Mucosa of descending colon (tissue), 3 donors: Measurements from ENCODE around the gene C6orf136. TPM values are rescaled to one million over a fixed set of nuclear protein-coding genes. Genes with fewer than 3 reads are reported as not detected.

Source experiments
- ATAC-seq: fragments of 200-7000 bp; cut with Tn5 transposase; one replicate; pipeline ENCODE4 v1.9.1; 2020; ENCODE audit warnings: mild to moderate bottlenecking, moderate library complexity
- DNase-seq, 3 donors: peaks; one replicate each; pipeline ENCODE4 v3.0.0-alpha.2; 2020
- H3K36me3 ChIP-seq: fragments of 200-600 bp; one replicate; pipeline ENCODE4 v1.8.0; 2021; ENCODE audit warnings: low read depth, mild to moderate bottlenecking
- H3K4me1 ChIP-seq: fragments of 200-600 bp; one replicate; pipeline ENCODE4 v1.8.0; 2021; ENCODE audit warnings: low read depth, mild to moderate bottlenecking
- H3K4me3 ChIP-seq: fragments of 200-600 bp; one replicate; pipeline ENCODE4 v1.8.0; 2021; ENCODE audit warnings: mild to moderate bottlenecking
- H3K9me3 ChIP-seq: fragments of 200-600 bp; one replicate; pipeline ENCODE4 v1.8.0; 2021; ENCODE audit warnings: mild to moderate bottlenecking
- intact Hi-C, 2 donors: fragments of 100-400 bp; cut with DNase I in 1 of 2; cut with micrococcal nuclease in 1 of 2; formaldehyde crosslinking; loops; one replicate each; pipeline versions ENCODE4 v1.11.0 to v1.11.1; 2022; cut with DNase I, micrococcal nuclease
- total RNA-seq, 3 donors: library from RNA; stranded (reverse); fragmentation: NEBNext Ultra II Directional in 2 of 3; extraction: Animal tissue kit (Norgen Biotek cat#: 25700) in 2 of 3; gene quantifications; one replicate each; pipeline versions ENCODE4 v1.2.1 to v1.2.4, GENCODE V29; 2021 to 2023
- TF ChIP-seq, protein P1 (sequence below): fragments of 200-600 bp; IDR thresholded peaks from one replicate; pipeline ENCODE4 v1.8.0; 2022; ENCODE audit warnings: antibody characterized with exemption, mild to moderate bottlenecking
- donor health status: DM: no; HTN: no; CAD: no; lungs with moderate emphysema.
- donor health status: DM: no; HTN: no; CAD: no.
- donor health status: DM: no; HTN: yes; CAD: no.

The C6orf136 gene
- total RNA-seq, 3 donors from 2014 or later: 46.5 to 88.8 (median 61.8) TPM

DNA sequence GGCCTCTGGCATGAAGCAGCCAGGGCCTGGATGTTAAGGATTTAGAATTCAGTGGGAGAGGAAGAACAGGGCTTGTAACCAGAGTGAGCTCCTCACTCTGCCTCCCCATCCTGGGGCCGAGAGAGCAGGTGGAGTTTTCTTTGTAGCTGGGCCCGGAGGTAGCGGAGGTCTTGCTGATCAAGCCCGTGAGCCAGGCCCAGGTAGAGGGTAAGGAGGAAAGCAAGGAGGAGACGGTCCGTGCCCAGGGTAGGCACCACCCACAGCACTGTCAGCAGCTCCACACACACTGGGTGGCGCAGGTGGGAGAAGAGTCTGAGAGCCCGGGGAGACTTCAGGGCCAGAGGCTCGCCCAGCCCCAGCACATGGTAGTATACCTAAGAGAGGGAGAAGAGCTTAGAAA is 41.6 kb downstream of the C6orf136 start:
- H3K9me3 ChIP-seq: no peaks in the 10 kb centered on the region
- H3K4me1 ChIP-seq: peaks cover 21% of the 10 kb centered on the region
- intact Hi-C loops: no loop called here
- no peak overlapping the region for H3K4me3 ChIP-seq
- ATAC-seq (no peak), DNase-seq (peak in 1 of 3 donors; percentile 68)
- H3K36me3 ChIP-seq: no peaks in the 10 kb centered on the region
- TF ChIP-seq, protein P1, sequence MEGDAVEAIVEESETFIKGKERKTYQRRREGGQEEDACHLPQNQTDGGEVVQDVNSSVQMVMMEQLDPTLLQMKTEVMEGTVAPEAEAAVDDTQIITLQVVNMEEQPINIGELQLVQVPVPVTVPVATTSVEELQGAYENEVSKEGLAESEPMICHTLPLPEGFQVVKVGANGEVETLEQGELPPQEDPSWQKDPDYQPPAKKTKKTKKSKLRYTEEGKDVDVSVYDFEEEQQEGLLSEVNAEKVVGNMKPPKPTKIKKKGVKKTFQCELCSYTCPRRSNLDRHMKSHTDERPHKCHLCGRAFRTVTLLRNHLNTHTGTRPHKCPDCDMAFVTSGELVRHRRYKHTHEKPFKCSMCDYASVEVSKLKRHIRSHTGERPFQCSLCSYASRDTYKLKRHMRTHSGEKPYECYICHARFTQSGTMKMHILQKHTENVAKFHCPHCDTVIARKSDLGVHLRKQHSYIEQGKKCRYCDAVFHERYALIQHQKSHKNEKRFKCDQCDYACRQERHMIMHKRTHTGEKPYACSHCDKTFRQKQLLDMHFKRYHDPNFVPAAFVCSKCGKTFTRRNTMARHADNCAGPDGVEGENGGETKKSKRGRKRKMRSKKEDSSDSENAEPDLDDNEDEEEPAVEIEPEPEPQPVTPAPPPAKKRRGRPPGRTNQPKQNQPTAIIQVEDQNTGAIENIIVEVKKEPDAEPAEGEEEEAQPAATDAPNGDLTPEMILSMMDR: no peak

DNA sequence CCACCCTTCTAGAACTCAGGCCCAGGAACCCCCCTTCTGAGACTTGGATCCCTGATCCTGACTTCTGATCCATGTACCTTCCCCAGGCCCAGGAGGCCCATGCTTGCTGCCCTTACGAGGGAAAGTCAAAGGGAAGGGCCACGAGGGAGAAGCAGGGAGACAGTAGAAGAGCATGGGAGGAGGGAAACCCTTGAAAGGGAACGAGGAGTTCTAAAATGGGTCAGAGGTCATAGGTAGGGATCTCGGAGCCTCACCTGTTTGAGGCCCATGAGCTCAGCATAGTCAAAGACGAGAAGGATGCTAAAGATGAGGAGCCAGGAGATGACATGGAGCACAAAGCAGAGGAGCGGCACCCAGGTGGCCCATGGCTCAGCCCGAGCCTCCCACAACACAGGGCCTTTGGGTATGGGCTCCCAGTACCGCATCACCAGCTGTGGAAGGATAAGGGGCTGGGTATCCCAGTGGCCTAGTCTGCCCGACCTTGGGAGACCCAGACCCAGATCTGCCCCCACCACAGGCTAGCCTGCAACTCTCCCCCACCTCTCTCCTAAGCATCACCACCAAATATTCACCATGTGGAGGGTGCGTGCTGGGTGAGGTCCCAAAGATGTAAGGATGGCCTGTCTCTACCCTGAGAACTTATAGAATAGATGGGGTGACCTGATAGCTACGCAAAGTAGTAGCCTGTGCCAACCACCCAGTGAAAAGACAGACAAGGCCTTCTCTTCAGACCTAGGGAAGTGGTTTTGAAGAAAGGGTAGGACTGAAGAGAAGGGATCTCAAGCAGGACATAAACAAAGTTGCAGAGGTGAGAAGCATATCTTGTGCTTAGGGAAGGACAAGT is 42.3 kb downstream of the C6orf136 start:
- peaks cover 21% of the 10 kb centered on the region for H3K4me1 ChIP-seq
- intact Hi-C loops: no loop called here
- no peak for ATAC-seq
- no peak overlapping the region for H3K4me3 ChIP-seq
- no peaks in the 10 kb centered on the region for H3K36me3 ChIP-seq
- H3K9me3 ChIP-seq: no peaks in the 10 kb centered on the region
- DNase-seq: peak in 1 of 3 donors; percentile 54
- TF ChIP-seq, protein P1: no peak

DNA sequence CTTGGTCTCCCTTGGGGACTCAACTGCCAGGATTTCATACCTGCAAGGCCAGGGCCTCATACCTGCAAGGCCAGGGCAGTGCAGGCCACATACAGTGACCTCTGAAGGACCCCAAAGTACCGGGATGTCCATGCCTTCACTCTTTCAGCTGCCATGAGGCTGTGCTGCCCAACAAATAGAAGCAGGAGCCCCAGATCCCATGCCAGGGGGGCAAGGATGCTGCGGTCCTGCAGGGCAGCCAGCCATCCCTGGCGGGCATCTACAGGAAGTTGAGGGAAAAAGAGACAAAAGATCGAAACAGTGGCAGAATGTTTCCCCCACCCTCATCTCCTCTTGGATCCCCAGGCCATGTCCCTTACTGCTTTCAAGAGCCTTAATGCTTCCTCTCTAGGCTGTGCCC is 43.1 kb downstream of the C6orf136 start:
- H3K36me3 ChIP-seq: no peaks in the 10 kb centered on the region
- peaks cover 21% of the 10 kb centered on the region for H3K4me1 ChIP-seq
- intact Hi-C loops: no loop called here
- no peak for ATAC-seq
- TF ChIP-seq, protein P1: no peak
- H3K9me3 ChIP-seq: no peaks in the 10 kb centered on the region
- DNase-seq: peak in 2 of 3 donors; percentile 38 to 49
- H3K4me3 ChIP-seq: no peak overlapping the region

DNA sequence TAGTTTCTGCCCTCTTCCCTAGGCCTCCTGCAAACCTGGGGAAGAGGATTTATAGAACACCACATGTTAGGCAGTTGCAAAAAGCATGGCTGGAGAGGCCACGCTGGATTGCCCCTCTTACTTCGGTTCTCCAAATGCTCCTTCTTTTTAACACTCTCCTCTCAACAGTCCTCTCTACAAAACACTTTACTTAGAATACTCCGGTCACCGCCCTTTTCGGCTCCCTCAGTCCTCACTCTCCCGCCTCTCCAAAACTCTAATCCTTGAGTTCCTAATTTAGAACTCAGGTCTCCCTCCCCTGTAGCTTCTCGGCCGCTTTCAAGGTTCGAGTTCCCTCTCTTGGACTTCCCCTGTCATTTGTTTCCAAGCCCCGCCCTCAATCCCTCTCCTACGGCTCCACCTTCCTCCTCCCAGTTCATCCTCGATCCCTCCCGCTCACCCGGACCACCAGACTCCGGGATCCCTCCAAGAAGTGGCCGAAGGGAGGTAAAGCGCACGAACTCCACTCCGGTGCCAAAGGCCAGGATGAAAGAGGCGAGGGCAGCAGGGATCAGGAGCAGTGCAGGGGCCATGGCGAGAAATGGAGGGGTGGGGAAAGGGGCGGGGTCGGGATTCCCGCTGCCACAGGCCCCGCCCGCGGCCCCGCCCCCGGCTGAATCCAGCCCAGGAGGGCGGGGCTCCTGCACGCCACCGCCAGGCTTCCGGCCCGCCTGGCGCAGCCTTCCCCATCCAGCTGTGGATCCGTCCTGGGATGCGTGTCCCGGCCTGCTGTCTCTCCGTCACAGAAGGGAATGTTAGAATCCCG is 43.7 kb downstream of the C6orf136 start, which contains the start of gene NRM:
NRM (minus strand) TSS at position 582 of the 805 bp plus-strand sequence; CDS start at position 572, 10 bp downstream.
- DNase-seq: peak; percentile 89 to 94 (median 90)
- TF ChIP-seq, protein P1: no peak
- peaks cover 21% of the 10 kb centered on the region for H3K4me1 ChIP-seq

DNA sequence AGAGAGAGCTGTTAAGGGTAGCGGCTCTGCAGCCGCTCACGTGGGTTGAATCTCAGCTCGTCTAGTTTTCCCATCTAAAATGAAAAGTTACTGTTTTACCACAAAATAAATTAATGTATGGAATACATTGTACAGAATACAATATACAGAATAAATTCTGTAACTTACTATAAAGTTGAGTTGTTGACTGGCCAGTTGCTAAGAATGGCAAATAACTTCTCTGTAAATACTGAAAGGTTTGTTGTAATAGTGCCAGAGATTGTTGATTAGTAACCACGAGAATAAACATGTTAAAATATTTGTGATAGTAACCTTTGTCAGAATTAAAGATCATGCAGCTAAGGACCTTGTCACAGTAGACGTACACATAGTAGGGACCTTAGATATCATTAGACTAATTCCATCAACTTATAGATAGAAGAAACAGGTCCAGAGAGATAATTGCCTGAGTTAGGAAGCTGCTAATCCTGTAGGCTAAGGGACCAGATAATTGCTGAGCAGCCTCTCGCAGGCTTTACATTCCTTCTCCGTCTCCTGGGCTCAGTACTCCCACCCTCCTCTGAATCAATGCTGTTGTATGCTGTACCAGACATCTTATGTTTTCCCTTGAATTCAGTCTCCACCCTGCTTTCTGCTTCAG is 44.4 kb downstream of the C6orf136 start:
- ATAC-seq (no peak), DNase-seq (no peak)
- no peak overlapping the region for H3K4me3 ChIP-seq
- no peaks in the 10 kb centered on the region for H3K36me3 ChIP-seq
- no peaks in the 10 kb centered on the region for H3K9me3 ChIP-seq
- intact Hi-C loops: no loop called here
- peaks cover 21% of the 10 kb centered on the region for H3K4me1 ChIP-seq
- TF ChIP-seq, protein P1: no peak

More for the DNA sequence above, 43.7 kb downstream of the C6orf136 start, which contains the start of gene NRM:
- intact Hi-C loops: no loop called here
- H3K36me3 ChIP-seq: no peaks in the 10 kb centered on the region
- peak within 1 kb of the TSS; percentile 25 for H3K4me3 ChIP-seq
- H3K9me3 ChIP-seq: no peaks in the 10 kb centered on the region
- ATAC-seq: peak; percentile 82
